HepG2 (cell line): ENCODE data around the gene RBBP5. TPM values are rescaled to one million over a fixed set of nuclear protein-coding genes. Genes with fewer than 3 reads are reported as not detected.

Experiments used
- ATAC-seq: fragments of 200-7000 bp; cut with Tn5 transposase; 3 replicates; pipeline ENCODE4 v1.9.1; 2020; ENCODE audit warnings: mild to moderate bottlenecking, moderate library complexity
- BruUV-seq: library from RNA; stranded (reverse); fragments of 400-500 nt; replicated peaks from 2 replicates; lab custom pipeline; 2021; lab: Mats Ljungman, UMichigan
- CTCF ChIA-PET: fragments of 300-600 bp; formaldehyde crosslinking; extraction: SDS; loops from one replicate; lab custom pipeline; 2021; ENCODE audit warnings: low total read pairs, inconsistent platforms, low intra/inter-chr PET ratio; lab: Yijun Ruan, JAX
- POLR2A ChIA-PET: fragments of 350-600 bp; sonication (Branson Sonifier 250); formaldehyde crosslinking; loops from one replicate; lab custom pipeline; 2020; ENCODE audit warnings: antibody characterized with exemption, inconsistent platforms; lab: Yijun Ruan, JAX
- DNase-seq: peaks from one replicate; pipeline ENCODE4 v3.0.0-alpha.2; 2015; ENCODE audit warnings: low spot score
- FAIRE-seq: peaks from 3 replicates; lab custom pipeline; 2011; peaks lifted over from hg19 to GRCh38; lab: Jason Lieb, UNC
- H2AFZ ChIP-seq: one replicate; pipeline ENCODE4 v1.6.1; 2011; ENCODE audit warnings: low read length, inconsistent platforms
- H3K27ac ChIP-seq: fragments of 300-600 bp; 3 replicates; pipeline ENCODE4 v1.8.0; 2011; ENCODE audit warnings: mixed run types, mild to moderate bottlenecking, mixed read lengths, low read length, inconsistent platforms; ENCODE audit not compliant: insufficient read depth; ENCODE audit errors: extremely low read length
- H3K27me3 ChIP-seq, 2 experiments: fragments of 200-600 bp in 1 of 2; 2 replicates in 1 of 2; 3 replicates in 1 of 2; pipeline versions ENCODE4 v1.6.0 to v1.8.0; 2011; ENCODE audit warnings: low read length in 2 of 2, mild to moderate bottlenecking in 2 of 2, moderate library complexity in 2 of 2, inconsistent platforms in 1 of 2; ENCODE audit not compliant: insufficient read depth in 2 of 2, control insufficient read depth in 1 of 2
- H3K36me3 ChIP-seq, 2 experiments: fragments of 200-600 bp in 1 of 2; replicated peaks in 1 of 2; 2 replicates in 1 of 2; 3 replicates in 1 of 2; pipeline versions ENCODE4 v1.5.1 to v1.8.0; 2011; ENCODE audit warnings: low read length in 2 of 2, inconsistent platforms in 1 of 2; ENCODE audit not compliant: insufficient read depth in 2 of 2, control insufficient read depth in 1 of 2
- H3K4me1 ChIP-seq: 2 replicates; pipeline ENCODE4 v1.5.1; 2012; ENCODE audit warnings: low read length, inconsistent platforms; ENCODE audit not compliant: insufficient read depth
- H3K4me2 ChIP-seq: 2 replicates; pipeline ENCODE4 v1.6.0; 2011; ENCODE audit warnings: low read depth, low read length, inconsistent platforms
- H3K4me3 ChIP-seq, 3 experiments: fragments of 200-600 bp in 1 of 3; sonication (generic), shearing (Covaris generic) in 1 of 3; replicated peaks in 1 of 3; 2 replicates each; pipeline ENCODE4 v1.5.1; 2011 to 2016; ENCODE audit warnings: low read length in 3 of 3, inconsistent platforms in 2 of 3, low read depth in 2 of 3, mild to moderate bottlenecking in 2 of 3, control low read depth in 1 of 3, mixed read lengths in 1 of 3; ENCODE audit not compliant: insufficient read depth in 1 of 3
- H3K79me2 ChIP-seq: one replicate; pipeline ENCODE4 v1.6.1; 2011; ENCODE audit warnings: low read length, inconsistent platforms; ENCODE audit not compliant: insufficient read depth
- H3K9ac ChIP-seq: 2 replicates; pipeline ENCODE4 v1.6.0; 2011; ENCODE audit warnings: mild to moderate bottlenecking, low read depth, low read length, inconsistent platforms; ENCODE audit not compliant: insufficient read depth
- H3K9me3 ChIP-seq: 2 replicates; pipeline ENCODE4 v1.5.1; 2012; ENCODE audit warnings: mild to moderate bottlenecking, low read length
- H4K20me1 ChIP-seq: 2 replicates; pipeline ENCODE4 v1.6.0; 2011; ENCODE audit warnings: inconsistent platforms, mild to moderate bottlenecking, low read length, moderate library complexity; ENCODE audit not compliant: insufficient read depth
- CC2D1A ChIP-seq: sonication (generic); formaldehyde crosslinking; IDR thresholded peaks from 2 replicates; pipeline ENCODE4 v1.8.1; 2023; ENCODE audit warnings: mild to moderate bottlenecking, missing genetic modification reagents
- KLF16 ChIP-seq, 2 experiments: sonication (generic) in 1 of 2; formaldehyde crosslinking in 1 of 2; IDR thresholded peaks; 2 replicates each; pipeline versions ENCODE4 v1.6.1 to v1.8.0; 2016 to 2023; ENCODE audit warnings: missing genetic modification reagents in 2 of 2, missing compliant biosample characterization in 1 of 2
- MTA3 ChIP-seq: sonication (generic); formaldehyde crosslinking; IDR thresholded peaks from 2 replicates; pipeline ENCODE4 v1.4.0; 2020; ENCODE audit warnings: missing genetic modification reagents
- NR3C1 ChIP-seq: sonication (generic); formaldehyde crosslinking; IDR thresholded peaks from 2 replicates; pipeline ENCODE4 v1.4.0; 2020; ENCODE audit warnings: missing genetic modification reagents
- REPIN1 ChIP-seq: sonication (generic); formaldehyde crosslinking; IDR thresholded peaks from 2 replicates; pipeline ENCODE4 v1.8.0; 2022; ENCODE audit warnings: missing genetic modification reagents, low read depth, mild to moderate bottlenecking, borderline replicate concordance
- RFX1 ChIP-seq: fragments of 450-650 bp; IDR thresholded peaks from 2 replicates; pipeline ENCODE4 v1.6.1; 2017
- ZNF20 ChIP-seq: sonication (generic); formaldehyde crosslinking; IDR thresholded peaks from 2 replicates; pipeline ENCODE4 v1.4.0; 2020; ENCODE audit warnings: mild to moderate bottlenecking, moderate library complexity, missing genetic modification reagents
- ZNF205 ChIP-seq: IDR thresholded peaks from 2 replicates; pipeline ENCODE4 v1.6.1; 2018; ENCODE audit warnings: missing biosample characterization, missing genetic modification reagents
- ZNF337 ChIP-seq: sonication (generic); formaldehyde crosslinking; IDR thresholded peaks from 2 replicates; pipeline ENCODE4 v1.5.1; 2020; ENCODE audit warnings: missing genetic modification reagents, low read depth, mild to moderate bottlenecking, borderline replicate concordance
- ZNF33A ChIP-seq: sonication (generic); formaldehyde crosslinking; IDR thresholded peaks from 2 replicates; pipeline ENCODE4 v1.5.1; 2020; ENCODE audit warnings: missing genetic modification reagents, mild to moderate bottlenecking, moderate library complexity, borderline replicate concordance
- WGBS: methylation state at CpG from one replicate; pipeline ENCODE4 v1.1.6; 2017; ENCODE audit warnings: low lambda C conversion rate; 5-methylcytosine and 5-hydroxymethylcytosine counted together
- in situ Hi-C: cut with HindIII; loops from 2 replicates; pipeline ENCODE4 v1.10.0; 2017; ENCODE audit warnings: low pct_unique_long_range_greater_than_20kb; ENCODE audit not compliant: extremely low pct_ligation_motif_present
- intact Hi-C: fragments of 100-400 bp; cut with micrococcal nuclease; formaldehyde crosslinking; loops from one replicate; pipeline ENCODE4 v1.10.0; 2022; ENCODE audit not compliant: unreplicated experiment
- polyA plus RNA-seq, 8 experiments: library from polyadenylated mRNA; depleted of rRNA in 3 of 8; stranded (reverse) in 7 of 8; unstranded in 1 of 8; fragments of >200 nt; fragmentation: Illumina TruSeq in 4 of 8; extraction: Trizol in 4 of 8; gene quantifications; 2 replicates each; pipeline versions ENCODE4 v1.2.1 to v1.2.3, GENCODE V29; 2011 to 2016; ENCODE audit warnings: low read depth in 4 of 8, missing spikeins in 1 of 8, mixed read lengths in 1 of 8; ENCODE audit not compliant: insufficient read depth in 1 of 8
- total RNA-seq, 5 experiments: library from RNA; depleted of rRNA; stranded (reverse); fragments of >200 nt; fragmentation: Illumina TruSeq; extraction: Trizol; gene quantifications; 2 replicates each; pipeline ENCODE4 v1.2.3, GENCODE V29; 2016; ENCODE audit warnings: low read depth in 1 of 5
- TF ChIP-seq, protein P1 (sequence below): sonication (generic); formaldehyde crosslinking; IDR thresholded peaks from 2 replicates; pipeline ENCODE4 v1.5.1; 2020; ENCODE audit warnings: mild to moderate bottlenecking, missing genetic modification reagents, moderate library complexity
- TF ChIP-seq, protein P2 (sequence below): IDR thresholded peaks from 2 replicates; pipeline ENCODE4 v1.6.1; 2016

The RBBP5 gene
- total and polyA plus RNA-seq, 2 of the 13 experiments (the other 11 are each of a cell fraction or from before 2014, with no cell fraction given) = 6.6 to 17.1 TPM

DNA sequence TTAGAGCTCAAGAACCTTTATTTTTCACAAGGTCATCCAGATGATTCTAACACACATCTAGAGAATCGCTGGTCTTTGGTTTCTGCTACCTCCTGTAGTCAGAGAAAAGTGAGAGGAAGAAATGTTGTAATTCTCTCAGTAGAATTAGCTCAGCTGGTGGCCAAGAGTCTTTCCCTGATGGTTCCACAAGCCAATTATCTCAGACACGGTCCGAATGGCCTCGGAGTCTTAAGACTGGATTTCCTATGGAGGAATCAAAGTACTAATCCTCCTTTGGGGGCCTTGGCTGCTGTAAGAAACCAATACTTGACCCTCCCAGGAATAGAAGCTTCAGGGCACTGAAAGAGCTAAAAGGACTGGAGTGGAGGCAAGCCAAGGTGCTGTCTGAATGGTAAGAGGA is 39.3 kb downstream of the RBBP5 start:
- no peaks in the 10 kb centered on the region for H3K79me2 ChIP-seq
- no peak overlapping the region for H3K27ac ChIP-seq
- no peak overlapping the region for H2AFZ ChIP-seq
- ATAC-seq (no peak), FAIRE-seq (no peak), DNase-seq (no peak)
- H3K9ac ChIP-seq = no peak overlapping the region
- H4K20me1 ChIP-seq = no peaks in the 10 kb centered on the region
- BruUV-seq = no TSS peak
- WGBS = 96% methylated on average over 4 of the region's 4 CpGs
- no peaks in the 10 kb centered on the region for H3K4me1 ChIP-seq
- POLR2A ChIA-PET = no interaction called here
- no peaks in the 10 kb centered on the region for H3K9me3 ChIP-seq
- in situ Hi-C loops = no loop called here
- H3K36me3 ChIP-seq = peaks cover 0 to 19% of the 10 kb centered on the region in 2 experiments; a peak in 3 of 5 replicates
- intact Hi-C loops = no loop called here
- CTCF ChIA-PET = no interaction called here
- H3K27me3 ChIP-seq = no peaks in the 10 kb centered on the region
- no peak overlapping the region for H3K4me2 ChIP-seq
- TF ChIP-seq NR3C1 (CRISPR knock-in tag) (no peak), KLF16 (CRISPR knock-in tag; IDR thresholded peaks at IDR 0.05) (no peak), ZNF33A (no peak), REPIN1 (CRISPR knock-in tag) (no peak), MTA3 (CRISPR knock-in tag) (no peak)
- H3K4me3 ChIP-seq = no peak overlapping the region

DNA sequence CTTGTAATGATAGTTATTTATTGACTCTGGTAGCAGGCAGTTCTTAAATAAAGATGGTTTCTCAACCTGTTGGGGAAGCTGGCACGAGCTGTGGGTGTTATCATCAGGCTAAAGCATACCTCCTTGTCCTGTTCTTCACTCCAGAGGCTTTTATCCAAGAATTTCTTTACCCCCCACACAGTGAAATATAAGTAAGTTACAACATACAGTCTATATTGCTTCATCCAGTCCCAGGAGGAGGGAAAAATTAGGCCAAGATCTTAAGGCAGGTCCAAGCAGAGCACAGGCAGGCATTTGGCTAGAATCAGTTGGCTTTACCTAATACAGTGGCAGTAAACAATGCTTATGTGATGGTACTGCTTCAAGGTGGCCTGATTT is 43.9 kb downstream of the RBBP5 start:
- Histone ChIP-seq H3K9ac (no peak overlapping the region), H3K27ac (no peak overlapping the region), H3K9me3 (no peaks in the 10 kb centered on the region), H3K36me3 (no peaks in the 10 kb centered on the region), H3K4me3 (no peak overlapping the region), H2AFZ (no peak overlapping the region), H3K27me3 (peaks cover 0 to 12% of the 10 kb centered on the region in 2 experiments; a peak in 2 of 5 replicates), H3K4me2 (no peak overlapping the region), H3K79me2 (no peaks in the 10 kb centered on the region), H3K4me1 (no peaks in the 10 kb centered on the region), H4K20me1 (no peaks in the 10 kb centered on the region)
- POLR2A ChIA-PET = no interaction called here
- ATAC-seq = no peak
- CTCF ChIA-PET = no interaction called here
- intact Hi-C loops = no loop called here
- in situ Hi-C loops = no loop called here
- 71% methylated on average over 1 of the region's 1 CpG for WGBS
- TF ChIP-seq, protein P1, sequence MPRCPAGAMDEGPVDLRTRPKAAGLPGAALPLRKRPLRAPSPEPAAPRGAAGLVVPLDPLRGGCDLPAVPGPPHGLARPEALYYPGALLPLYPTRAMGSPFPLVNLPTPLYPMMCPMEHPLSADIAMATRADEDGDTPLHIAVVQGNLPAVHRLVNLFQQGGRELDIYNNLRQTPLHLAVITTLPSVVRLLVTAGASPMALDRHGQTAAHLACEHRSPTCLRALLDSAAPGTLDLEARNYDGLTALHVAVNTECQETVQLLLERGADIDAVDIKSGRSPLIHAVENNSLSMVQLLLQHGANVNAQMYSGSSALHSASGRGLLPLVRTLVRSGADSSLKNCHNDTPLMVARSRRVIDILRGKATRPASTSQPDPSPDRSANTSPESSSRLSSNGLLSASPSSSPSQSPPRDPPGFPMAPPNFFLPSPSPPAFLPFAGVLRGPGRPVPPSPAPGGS (CRISPR knock-in tag) = no peak
- TF ChIP-seq ZNF205 (CRISPR knock-in tag) (no peak), ZNF337 (CRISPR knock-in tag) (no peak), RFX1 (no peak), ZNF20 (no peak), CC2D1A (CRISPR knock-in tag) (no peak)
- TF ChIP-seq, protein P2, sequence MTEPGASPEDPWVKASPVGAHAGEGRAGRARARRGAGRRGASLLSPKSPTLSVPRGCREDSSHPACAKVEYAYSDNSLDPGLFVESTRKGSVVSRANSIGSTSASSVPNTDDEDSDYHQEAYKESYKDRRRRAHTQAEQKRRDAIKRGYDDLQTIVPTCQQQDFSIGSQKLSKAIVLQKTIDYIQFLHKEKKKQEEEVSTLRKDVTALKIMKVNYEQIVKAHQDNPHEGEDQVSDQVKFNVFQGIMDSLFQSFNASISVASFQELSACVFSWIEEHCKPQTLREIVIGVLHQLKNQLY = no peak
- no peak for DNase-seq
- FAIRE-seq = no peak
- BruUV-seq = no TSS peak
